Activated CD4-positive, alpha-beta memory T cell treated with anti-CD3 and anti-CD28 coated beads, Interleukin-2, amount 10 ng/mL, durations not matched to agents 7 days and 5 days (primary cell): ENCODE results near the gene ANKRD27. TPM values are rescaled to one million over a fixed set of nuclear protein-coding genes. Genes with fewer than 3 reads are reported as not detected.

ENCODE experiments used
- CTCF ChIA-PET: fragments of 350-600 bp; sonication (Branson Sonifier 250); formaldehyde crosslinking; loops from one replicate; lab custom pipeline; 2021; ENCODE audit warnings: antibody characterized with exemption, inconsistent platforms; lab: Charles Lee
- POLR2A ChIA-PET: fragments of 350-600 bp; sonication (Branson Sonifier 250); formaldehyde crosslinking; loops from one replicate; lab custom pipeline; 2021; ENCODE audit warnings: antibody characterized with exemption; lab: Charles Lee
- DNase-seq: peaks from one replicate; pipeline ENCODE4 v3.0.0-alpha.2; 2020
- H3K27ac Mint-ChIP-seq: one replicate; pipeline ENCODE4 v1.8.0; 2021; ENCODE audit warnings: mild to moderate bottlenecking, mixed read lengths
- H3K27me3 Mint-ChIP-seq: one replicate; pipeline ENCODE4 v1.8.0; 2021; ENCODE audit warnings: mixed read lengths
- H3K36me3 Mint-ChIP-seq: one replicate; pipeline ENCODE4 v1.8.0; 2021; ENCODE audit warnings: low read depth, mixed read lengths
- H3K4me1 Mint-ChIP-seq: one replicate; pipeline ENCODE4 v1.8.0; 2021; ENCODE audit warnings: mixed read lengths
- H3K4me3 Mint-ChIP-seq: one replicate; pipeline ENCODE4 v1.8.0; 2021; ENCODE audit warnings: mild to moderate bottlenecking, mixed read lengths
- H3K9me3 Mint-ChIP-seq: one replicate; pipeline ENCODE4 v1.8.0; 2021; ENCODE audit warnings: mixed read lengths
- total RNA-seq, 2 experiments: library from RNA; stranded (reverse); gene quantifications; one replicate each; pipeline ENCODE4 v1.2.3, GENCODE V29; 2021

ANKRD27 gene
- total RNA-seq, 2 experiments from 2014 or later = 40.4 to 40.6 TPM

DNA sequence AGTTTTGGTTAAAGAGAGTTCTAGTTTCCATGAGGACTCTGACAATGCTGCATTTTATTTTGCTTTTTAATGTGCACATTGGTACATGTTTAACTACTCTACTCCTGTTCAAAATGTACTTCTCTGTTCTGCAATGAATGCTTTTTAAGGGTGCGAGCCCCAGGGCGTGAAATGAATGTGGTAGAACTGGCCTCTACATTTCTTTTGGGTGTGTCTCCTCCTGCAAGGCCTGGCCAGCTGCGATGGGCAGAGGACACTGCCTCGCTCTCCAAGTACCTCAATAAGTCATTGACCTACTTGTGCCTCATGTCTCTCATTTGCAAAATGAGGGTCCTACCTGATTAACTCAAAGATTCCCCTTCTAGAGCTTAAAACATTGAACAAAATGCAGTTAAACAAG is 7.3 kb upstream of the ANKRD27 start:
- Mint-ChIP-seq H3K27ac (no peak overlapping the region), H3K9me3 (no peaks in the 10 kb centered on the region), H3K4me3 (no peak overlapping the region), H3K36me3 (no peaks in the 10 kb centered on the region), H3K4me1 (peaks cover 2% of the 10 kb centered on the region), H3K27me3 (peaks cover 10% of the 10 kb centered on the region)
- ChIA-PET POLR2A (interaction anchor here (1.1 kb wide), 2 partner anchors 9 to 18 kb away, joined by 3 to 4 read pairs; partner anchors contain the start of gene NUDT19), CTCF (no interaction called here)
- DNase-seq = no peak

DNA sequence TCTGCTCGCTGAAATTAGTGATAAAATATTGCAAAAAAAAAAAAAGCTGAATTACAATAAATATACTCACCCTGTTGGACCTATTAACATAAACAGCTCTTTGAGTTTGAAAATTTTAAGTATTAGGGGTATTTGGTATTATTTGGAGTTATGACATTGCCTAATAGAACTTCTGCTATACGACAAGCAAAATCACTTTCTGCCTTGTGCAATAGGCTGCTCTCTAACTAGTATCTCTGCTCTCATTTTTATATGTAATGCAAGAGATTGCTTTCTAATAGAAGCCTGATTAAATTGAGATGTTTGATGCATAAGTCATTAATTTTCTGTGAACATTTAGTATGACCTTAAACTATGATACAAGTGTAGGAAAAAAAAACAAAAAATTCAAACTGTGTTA is 6.0 kb upstream of the ANKRD27 start:
- no peak for DNase-seq
- ChIA-PET POLR2A (no interaction called here), CTCF (interaction anchor here (0.6 kb wide), 1 partner anchor 81 kb away, joined by 4 read pairs; no protein-coding TSS in a partner anchor)
- H3K9me3 Mint-ChIP-seq = no peaks in the 10 kb centered on the region
- H3K36me3 Mint-ChIP-seq = no peaks in the 10 kb centered on the region
- H3K4me1 Mint-ChIP-seq = peaks cover 7% of the 10 kb centered on the region
- H3K27me3 Mint-ChIP-seq = peaks cover 15% of the 10 kb centered on the region
- H3K4me3 Mint-ChIP-seq = no peak overlapping the region
- H3K27ac Mint-ChIP-seq = no peak overlapping the region

GRCh38 chr19:32677657-32678056 is 2.7 kb upstream of the ANKRD27 start:
- ChIA-PET CTCF (interaction anchor here (1.1 kb wide), 1 partner anchor 9 kb away, joined by 3 read pairs; no protein-coding TSS in a partner anchor), POLR2A (interaction anchor here (0.7 kb wide), 1 partner anchor 14 kb away, joined by 6 read pairs; the partner anchor contains the start of gene NUDT19)
- H3K4me3 Mint-ChIP-seq = no peak overlapping the region
- H3K4me1 Mint-ChIP-seq = peaks cover 23% of the 10 kb centered on the region
- H3K27ac Mint-ChIP-seq = no peak overlapping the region
- no peaks in the 10 kb centered on the region for H3K36me3 Mint-ChIP-seq
- H3K9me3 Mint-ChIP-seq = no peaks in the 10 kb centered on the region
- H3K27me3 Mint-ChIP-seq = peaks cover 18% of the 10 kb centered on the region
- no peak for DNase-seq

- POLR2A ChIA-PET = interaction anchor here (0.9 to 4.1 kb wide), 4 partner anchors 13 to 96 kb away, joined by 3 to 34 read pairs (median 6); partner anchors contain the start of genes NUDT19 and PDCD5
- Mint-ChIP-seq H3K9me3 (no peaks in the 10 kb centered on the region), H3K27ac (no peak overlapping the region), H3K4me1 (peaks cover 30% of the 10 kb centered on the region), H3K36me3 (no peaks in the 10 kb centered on the region), H3K27me3 (peaks cover 16% of the 10 kb centered on the region), H3K4me3 (peak overlapping the region; percentile 54)
- CTCF ChIA-PET = interaction anchor here (1.1 to 1.4 kb wide), 5 partner anchors 9 to 500 kb away, joined by 3 to 6 read pairs (median 3); partner anchors contain the start of gene NUDT19
- no peak for DNase-seq
Measured at GRCh38 chr19:32676895-32677359, 1.9 kb upstream of the ANKRD27 start.

GRCh38 chr19:32676186-32676894 is 1.4 kb upstream of the ANKRD27 start:
- Mint-ChIP-seq H3K36me3 (no peaks in the 10 kb centered on the region), H3K4me3 (peak overlapping the region; percentile 84), H3K27me3 (peaks cover 16% of the 10 kb centered on the region), H3K4me1 (peaks cover 36% of the 10 kb centered on the region), H3K27ac (no peak overlapping the region), H3K9me3 (no peaks in the 10 kb centered on the region)
- ChIA-PET POLR2A (interaction anchor here (0.9 to 4.1 kb wide), 6 partner anchors 11 to 271 kb away, joined by 3 to 34 read pairs (median 4); partner anchors contain the start of genes DPY19L3, NUDT19 and PDCD5), CTCF (interaction anchor here (1.1 to 1.4 kb wide), 5 partner anchors 8 to 501 kb away, joined by 3 to 6 read pairs (median 3); partner anchors contain the start of gene NUDT19)
- DNase-seq = no peak

DNA sequence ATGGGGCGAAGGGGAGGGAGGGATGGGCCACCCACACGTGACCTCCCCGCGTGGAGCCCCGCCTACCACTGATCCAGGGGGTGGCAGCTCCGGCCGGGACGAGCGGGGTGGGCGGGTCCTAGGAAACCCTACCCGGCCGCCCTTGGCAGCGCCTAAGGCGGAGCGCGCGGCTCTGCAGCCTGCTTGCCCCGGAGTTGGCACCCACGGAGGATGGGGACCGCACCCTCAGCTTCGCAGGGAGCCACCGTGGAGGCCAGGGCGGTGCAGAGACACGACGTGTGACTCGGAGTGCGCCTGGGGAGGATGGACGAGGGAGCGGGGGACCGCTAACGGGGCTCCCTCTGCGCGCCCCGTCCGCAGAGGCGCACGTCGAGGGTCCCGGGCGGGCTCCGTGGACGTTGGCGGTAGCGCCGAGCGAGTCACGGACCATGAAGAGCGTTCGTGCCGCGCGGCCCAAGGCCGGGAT is 773 bp upstream of the ANKRD27 start, which contains the start of gene RGS9BP:
Gene RGS9BP, plus strand, starts transcription at position 129 of the 466 bp plus-strand sequence. CDS start 416 bp downstream, outside the sequence.
- no peaks in the 10 kb centered on the region for H3K36me3 Mint-ChIP-seq
- CTCF ChIA-PET = interaction anchor here (0.6 to 1.4 kb wide), 5 partner anchors 11 to 501 kb away, joined by 3 to 6 read pairs (median 3); partner anchors contain the start of gene NUDT19

GRCh38 chr19:32674153-32674930 is 638 bp downstream of the ANKRD27 start:
- H3K4me3 Mint-ChIP-seq = peak overlapping the region; percentile 87
- no peaks in the 10 kb centered on the region for H3K9me3 Mint-ChIP-seq
- ChIA-PET POLR2A (interaction anchor here (1.2 to 4.1 kb wide), 3 partner anchors 17 to 31 kb away, joined by 4 to 34 read pairs (median 6); partner anchors contain the start of gene NUDT19), CTCF (interaction anchor here (1.0 to 1.4 kb wide), 2 partner anchors 17 to 74 kb away, joined by 4 read pairs; partner anchors contain the start of gene NUDT19)
- peak overlapping the region; percentile 67 for H3K27ac Mint-ChIP-seq
- DNase-seq = no peak
- H3K36me3 Mint-ChIP-seq = peaks cover 4% of the 10 kb centered on the region
- peaks cover 16% of the 10 kb centered on the region for H3K27me3 Mint-ChIP-seq
- H3K4me1 Mint-ChIP-seq = peaks cover 45% of the 10 kb centered on the region

More for the DNA sequence above, 773 bp upstream of the ANKRD27 start, which contains the start of gene RGS9BP:
- Mint-ChIP-seq H3K4me1 (peaks cover 36% of the 10 kb centered on the region), H3K4me3 (peak within 1 kb of the TSS; percentile 84), H3K9me3 (no peaks in the 10 kb centered on the region), H3K27me3 (peaks cover 16% of the 10 kb centered on the region), H3K27ac (peak within 1 kb of the TSS; percentile 58)
- peak; percentile 75 for DNase-seq
- POLR2A ChIA-PET = interaction anchor here (0.6 to 4.1 kb wide), 9 partner anchors 10 to 270 kb away, joined by 3 to 34 read pairs (median 4); partner anchors contain the start of genes DPY19L3, NUDT19 and PDCD5

DNA sequence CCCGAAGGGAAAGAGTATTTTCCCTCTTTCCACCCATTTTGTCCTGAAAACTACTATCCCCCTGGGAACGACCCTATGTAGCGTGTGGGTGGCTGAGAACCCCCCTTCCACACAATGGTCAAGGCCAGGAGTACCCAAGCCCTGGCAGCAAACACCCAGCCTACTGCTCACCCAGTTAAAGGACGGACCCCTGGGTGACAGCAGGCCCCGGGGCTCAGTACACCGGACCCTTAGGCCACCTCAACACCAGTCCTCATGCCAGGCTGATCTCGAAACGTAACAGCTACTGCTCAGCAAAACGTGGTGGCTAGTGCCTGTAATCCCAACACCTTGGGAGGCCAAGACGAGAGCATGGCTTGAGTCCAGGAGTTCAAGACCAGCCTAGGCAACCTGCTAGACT is 1.4 kb downstream of the ANKRD27 start:
- POLR2A ChIA-PET = interaction anchor here (4.1 kb wide), 1 partner anchor 18 kb away, joined by 34 read pairs; the partner anchor contains the start of gene NUDT19
- Mint-ChIP-seq H3K27ac (no peak overlapping the region), H3K9me3 (no peaks in the 10 kb centered on the region), H3K4me3 (peak overlapping the region; percentile 45), H3K36me3 (peaks cover 4% of the 10 kb centered on the region), H3K27me3 (peaks cover 16% of the 10 kb centered on the region), H3K4me1 (peaks cover 47% of the 10 kb centered on the region)
- DNase-seq = no peak
- CTCF ChIA-PET = interaction anchor here (1.4 kb wide), 1 partner anchor 18 kb away, joined by 4 read pairs; the partner anchor contains the start of gene NUDT19

DNA sequence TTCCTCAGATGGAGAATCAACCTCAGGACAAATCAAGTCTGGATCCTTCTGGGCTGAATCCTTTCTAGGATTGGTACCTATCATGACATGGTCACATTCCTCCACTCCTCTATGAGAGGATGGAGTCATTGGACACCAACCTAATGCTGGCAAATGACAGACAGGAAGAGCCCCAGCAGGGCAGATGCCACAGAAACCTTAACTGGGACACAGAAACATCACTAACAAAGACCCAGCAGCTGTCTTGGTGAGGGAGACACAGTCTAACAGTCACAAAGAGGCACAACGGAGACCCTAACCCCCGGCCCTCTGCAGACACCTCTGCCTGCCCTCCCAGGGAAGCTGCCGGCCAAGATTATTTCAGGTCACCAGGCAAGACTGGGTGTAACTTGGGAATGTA is 2.1 kb downstream of the ANKRD27 start:
- no peaks in the 10 kb centered on the region for H3K9me3 Mint-ChIP-seq
- peaks cover 4% of the 10 kb centered on the region for H3K36me3 Mint-ChIP-seq
- H3K27me3 Mint-ChIP-seq = peaks cover 14% of the 10 kb centered on the region
- ChIA-PET CTCF (no interaction called here), POLR2A (interaction anchor here (0.6 to 1.3 kb wide), 2 partner anchors 19 to 93 kb away, joined by 3 to 4 read pairs; partner anchors contain the start of gene NUDT19)
- no peak for DNase-seq
- H3K4me1 Mint-ChIP-seq = peaks cover 47% of the 10 kb centered on the region
- H3K27ac Mint-ChIP-seq = no peak overlapping the region
- H3K4me3 Mint-ChIP-seq = peak overlapping the region; percentile 45

DNA sequence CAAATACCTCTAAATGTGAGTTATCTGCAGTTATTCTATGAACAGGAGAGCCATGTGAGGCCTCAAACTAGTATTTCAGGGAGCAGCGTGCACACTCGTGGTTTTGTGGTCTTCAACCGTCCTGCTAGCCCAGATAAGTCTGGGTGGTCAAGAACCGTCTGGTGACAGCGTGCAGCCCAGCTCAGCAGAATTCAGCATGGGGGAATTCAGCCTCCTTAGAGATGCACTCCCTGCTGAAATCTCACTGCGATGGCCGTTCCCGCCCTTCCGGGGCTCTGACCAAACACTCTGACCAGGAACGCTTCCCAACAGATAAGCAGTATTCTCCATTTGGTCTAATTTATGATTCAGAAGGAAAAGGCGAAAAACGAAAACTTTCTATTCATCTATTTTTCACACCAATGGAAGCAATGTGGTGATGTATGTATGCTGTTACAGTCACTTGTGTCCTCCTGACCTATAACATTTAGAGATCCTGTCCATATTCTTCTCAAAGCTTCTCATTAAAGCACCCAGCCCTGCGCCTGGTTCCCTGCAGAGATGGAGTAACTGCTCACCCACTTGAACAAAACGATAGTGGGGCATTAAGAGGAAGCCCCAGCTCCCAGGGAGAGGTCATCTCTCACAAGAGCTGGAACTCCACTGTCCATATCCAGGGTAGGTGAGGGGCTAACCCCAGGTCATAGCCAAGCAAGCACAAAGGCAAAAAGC is 2.9 kb downstream of the ANKRD27 start:
- H3K27ac Mint-ChIP-seq = no peak overlapping the region
- CTCF ChIA-PET = no interaction called here
- H3K27me3 Mint-ChIP-seq = peaks cover 6% of the 10 kb centered on the region
- H3K36me3 Mint-ChIP-seq = peaks cover 4% of the 10 kb centered on the region
- no peak for DNase-seq
- peaks cover 42% of the 10 kb centered on the region for H3K4me1 Mint-ChIP-seq
- POLR2A ChIA-PET = interaction anchor here (0.6 to 1.3 kb wide), 2 partner anchors 20 to 94 kb away, joined by 3 to 4 read pairs; partner anchors contain the start of gene NUDT19
- no peak overlapping the region for H3K4me3 Mint-ChIP-seq
- no peaks in the 10 kb centered on the region for H3K9me3 Mint-ChIP-seq

DNA sequence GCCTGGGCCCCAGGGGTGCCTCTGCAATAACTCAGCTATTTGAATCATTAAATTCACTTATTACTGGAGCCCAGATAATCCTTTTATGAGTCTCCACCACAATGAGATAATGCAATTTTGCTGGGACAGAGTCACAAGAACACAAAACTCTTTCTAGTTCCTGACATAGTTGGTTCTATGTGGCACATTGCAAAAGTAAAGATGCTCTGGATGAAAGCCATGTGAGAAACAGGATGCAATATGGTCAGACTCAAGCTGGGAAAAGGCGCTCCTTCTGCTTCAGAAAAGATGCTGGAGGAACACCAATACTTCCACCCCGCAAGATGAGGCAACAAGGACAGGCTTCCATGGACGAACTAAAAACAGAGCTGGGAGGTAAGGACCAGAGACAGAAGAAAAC is 5.7 kb downstream of the ANKRD27 start:
- ChIA-PET POLR2A (interaction anchor here (1.2 kb wide), 1 partner anchor 22 kb away, joined by 3 read pairs; the partner anchor contains the start of gene NUDT19), CTCF (interaction anchor here (0.6 kb wide), 2 partner anchors 322 to 517 kb away, joined by 3 to 4 read pairs; no protein-coding TSS in a partner anchor)
- Mint-ChIP-seq H3K9me3 (no peaks in the 10 kb centered on the region), H3K27me3 (no peaks in the 10 kb centered on the region), H3K4me1 (peaks cover 38% of the 10 kb centered on the region), H3K4me3 (no peak overlapping the region), H3K27ac (no peak overlapping the region), H3K36me3 (peaks cover 4% of the 10 kb centered on the region)
- no peak for DNase-seq
